OCI-LY1 (cell line): ENCODE measurements around the gene CCNJL.

Experiments
- H2AFZ ChIP-seq: fragments of 200-600 bp; sonication (generic), shearing (Covaris generic); 2 replicates; pipeline ENCODE4 v1.6.0; 2014; ENCODE audit warnings: antibody characterized with exemption, mild to moderate bottlenecking, low read length
- H3F3A ChIP-seq: fragments of 200-600 bp; sonication (generic), shearing (Covaris generic); 2 replicates; pipeline ENCODE4 v1.6.0; 2014; ENCODE audit warnings: mild to moderate bottlenecking, antibody characterized with exemption, low read length, moderate library complexity; ENCODE audit not compliant: insufficient read depth
- H3K27ac ChIP-seq: fragments of 200-600 bp; sonication (generic); 2 replicates; pipeline ENCODE4 v1.5.1; 2014; ENCODE audit warnings: low read length, mixed run types, mild to moderate bottlenecking, low read depth; ENCODE audit not compliant: poor library complexity, severe bottlenecking
- H3K27me3 ChIP-seq: fragments of 200-600 bp; sonication (generic); 2 replicates; pipeline ENCODE4 v1.6.0; 2014; ENCODE audit warnings: antibody characterized with exemption, mild to moderate bottlenecking, low read length, moderate library complexity; ENCODE audit not compliant: insufficient read depth
- H3K36me3 ChIP-seq: fragments of 200-600 bp; sonication (generic); 2 replicates; pipeline ENCODE4 v1.6.1; 2014; ENCODE audit warnings: mild to moderate bottlenecking, antibody characterized with exemption, low read length, moderate library complexity, mixed read lengths; ENCODE audit not compliant: insufficient read depth
- H3K4me1 ChIP-seq: fragments of 200-600 bp; sonication (generic); 2 replicates; pipeline ENCODE4 v1.5.1; 2014; ENCODE audit warnings: mild to moderate bottlenecking, low read length, moderate library complexity; ENCODE audit not compliant: insufficient read depth, severe bottlenecking
- H3K4me2 ChIP-seq: fragments of 200-600 bp; sonication (generic), shearing (Covaris generic); 2 replicates; pipeline ENCODE4 v1.6.1; 2014; ENCODE audit warnings: low read length
- H3K4me3 ChIP-seq: fragments of 200-600 bp; sonication (generic); 2 replicates; pipeline ENCODE4 v1.5.1; 2014; ENCODE audit warnings: low read length, low read depth, mild to moderate bottlenecking, mixed read lengths; ENCODE audit not compliant: poor library complexity, severe bottlenecking
- H3K79me2 ChIP-seq: fragments of 200-600 bp; shearing (Covaris generic); 2 replicates; pipeline ENCODE4 v1.6.1; 2016; ENCODE audit warnings: mixed run types, low read length, mixed read lengths; ENCODE audit not compliant: insufficient read depth
- H3K9ac ChIP-seq: fragments of 200-600 bp; sonication (generic), shearing (Covaris generic); 2 replicates; pipeline ENCODE4 v1.6.1; 2014; ENCODE audit warnings: mild to moderate bottlenecking, low read length, mixed read lengths
- H3K9me2 ChIP-seq: fragments of 200-600 bp; sonication (generic), shearing (Covaris generic); 2 replicates; pipeline ENCODE4 v1.6.1; 2014; ENCODE audit warnings: low read depth, mild to moderate bottlenecking, low read length, mixed read lengths
- H3K9me3 ChIP-seq: fragments of 200-600 bp; shearing (Covaris generic); 2 replicates; pipeline ENCODE4 v1.6.1; 2014; ENCODE audit warnings: low read length, mixed read lengths
- H4K20me1 ChIP-seq: fragments of 200-600 bp; sonication (generic), shearing (Covaris generic); 2 replicates; pipeline ENCODE4 v1.6.0; 2016; ENCODE audit warnings: mild to moderate bottlenecking, low read length; ENCODE audit not compliant: insufficient read depth
- EZH2 ChIP-seq: fragments of 200-600 bp; sonication (generic), shearing (Covaris generic); IDR thresholded peaks from 2 replicates; pipeline ENCODE4 v1.8.0; 2017; ENCODE audit warnings: borderline replicate concordance, mixed run types, mild to moderate bottlenecking, antibody characterized with exemption, low read length, moderate library complexity, mixed read lengths
- TF ChIP-seq, protein P1 (sequence below): fragments of 200-600 bp; sonication (generic), shearing (Covaris generic); IDR thresholded peaks from 2 replicates; pipeline ENCODE4 v1.5.1; 2017; ENCODE audit warnings: mild to moderate bottlenecking, antibody characterized with exemption, low read length, moderate library complexity, mixed read lengths

The CCNJL gene

GRCh38 chr5:160213537-160213936, 98.8 kb downstream of the CCNJL start:
- Histone ChIP-seq H3K27ac (no peak overlapping the region), H3K4me1 (peaks cover 4% of the 10 kb centered on the region), H3F3A (no peaks in the 10 kb centered on the region), H2AFZ (no peak overlapping the region), H3K4me2 (peak overlapping the region; percentile 2; the same call in 1 of the 2 replicates), H4K20me1 (no peaks in the 10 kb centered on the region), H3K27me3 (no peaks in the 10 kb centered on the region), H3K9ac (no peak overlapping the region), H3K79me2 (no peaks in the 10 kb centered on the region), H3K9me2 (no peaks in the 10 kb centered on the region), H3K4me3 (no peak overlapping the region), H3K9me3 (no peaks in the 10 kb centered on the region), H3K36me3 (no peaks in the 10 kb centered on the region)
- TF ChIP-seq, protein P1, sequence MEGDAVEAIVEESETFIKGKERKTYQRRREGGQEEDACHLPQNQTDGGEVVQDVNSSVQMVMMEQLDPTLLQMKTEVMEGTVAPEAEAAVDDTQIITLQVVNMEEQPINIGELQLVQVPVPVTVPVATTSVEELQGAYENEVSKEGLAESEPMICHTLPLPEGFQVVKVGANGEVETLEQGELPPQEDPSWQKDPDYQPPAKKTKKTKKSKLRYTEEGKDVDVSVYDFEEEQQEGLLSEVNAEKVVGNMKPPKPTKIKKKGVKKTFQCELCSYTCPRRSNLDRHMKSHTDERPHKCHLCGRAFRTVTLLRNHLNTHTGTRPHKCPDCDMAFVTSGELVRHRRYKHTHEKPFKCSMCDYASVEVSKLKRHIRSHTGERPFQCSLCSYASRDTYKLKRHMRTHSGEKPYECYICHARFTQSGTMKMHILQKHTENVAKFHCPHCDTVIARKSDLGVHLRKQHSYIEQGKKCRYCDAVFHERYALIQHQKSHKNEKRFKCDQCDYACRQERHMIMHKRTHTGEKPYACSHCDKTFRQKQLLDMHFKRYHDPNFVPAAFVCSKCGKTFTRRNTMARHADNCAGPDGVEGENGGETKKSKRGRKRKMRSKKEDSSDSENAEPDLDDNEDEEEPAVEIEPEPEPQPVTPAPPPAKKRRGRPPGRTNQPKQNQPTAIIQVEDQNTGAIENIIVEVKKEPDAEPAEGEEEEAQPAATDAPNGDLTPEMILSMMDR = no peak
- TF ChIP-seq EZH2 = no peak

GRCh38 chr5:160211352-160211751, 101.0 kb downstream of the CCNJL start:
- Histone ChIP-seq H3K9me2 (no peaks in the 10 kb centered on the region), H3K79me2 (no peaks in the 10 kb centered on the region), H3K9me3 (no peaks in the 10 kb centered on the region), H3K4me3 (no peak overlapping the region), H2AFZ (no peak overlapping the region), H3K36me3 (no peaks in the 10 kb centered on the region), H3K4me1 (peaks cover 4% of the 10 kb centered on the region), H3F3A (no peaks in the 10 kb centered on the region), H3K9ac (no peak overlapping the region), H3K27me3 (no peaks in the 10 kb centered on the region), H4K20me1 (no peaks in the 10 kb centered on the region), H3K4me2 (no peak overlapping the region), H3K27ac (no peak overlapping the region)
- TF ChIP-seq, protein P1 = no peak
- TF ChIP-seq EZH2 = no peak

- H3F3A ChIP-seq = no peaks in the 10 kb centered on the region
- H3K4me3 ChIP-seq = no peak overlapping the region
- H3K9ac ChIP-seq = no peak overlapping the region
- H3K9me2 ChIP-seq = no peaks in the 10 kb centered on the region
- H3K27me3 ChIP-seq = no peaks in the 10 kb centered on the region
- H2AFZ ChIP-seq = no peak overlapping the region
- no peak overlapping the region for H3K4me2 ChIP-seq
- no peak overlapping the region for H3K27ac ChIP-seq
- no peaks in the 10 kb centered on the region for H3K36me3 ChIP-seq
- TF ChIP-seq, protein P1 = no peak
- TF ChIP-seq EZH2 = no peak
- no peaks in the 10 kb centered on the region for H3K9me3 ChIP-seq
- no peaks in the 10 kb centered on the region for H3K79me2 ChIP-seq
- H3K4me1 ChIP-seq = peaks cover 4% of the 10 kb centered on the region
- no peaks in the 10 kb centered on the region for H4K20me1 ChIP-seq
Measured at GRCh38 chr5:160210606-160211005, 101.8 kb downstream of the CCNJL start.
